GM20431 (cell line): ENCODE measurements around the gene SPAG9.

Source experiments
- in situ Hi-C: fragments of 300-500 bp; cut with MseI, MboI; formaldehyde crosslinking; loops from one replicate; pipeline ENCODE4 v1.15.0; 2020; ENCODE audit warnings: low sequenced_read_pairs; ENCODE audit not compliant: unreplicated experiment

SPAG9 gene

GRCh38 chr17:50959341-50959740 is 161.3 kb downstream of the SPAG9 start:
- in situ Hi-C loops: loop anchor here (10.0 kb wide), 1 partner anchor 105 kb away; no protein-coding TSS in a partner anchor

- in situ Hi-C loops: loop anchor here (10.0 kb wide), 1 partner anchor 103 kb away; no protein-coding TSS in a partner anchor
Observed at GRCh38 chr17:50957600-50958575, 162.8 kb downstream of the SPAG9 start.

- in situ Hi-C loops: loop anchor here (10.0 kb wide), 1 partner anchor 102 kb away; no protein-coding TSS in a partner anchor
Observed at GRCh38 chr17:50956750-50957523, 163.7 kb downstream of the SPAG9 start.

- in situ Hi-C loops: loop anchor here (10.0 kb wide), 1 partner anchor 102 kb away; no protein-coding TSS in a partner anchor
Observed at GRCh38 chr17:50956409-50956749, 164.3 kb downstream of the SPAG9 start.

- in situ Hi-C loops: loop anchor here (10.0 kb wide), 1 partner anchor 101 kb away; no protein-coding TSS in a partner anchor
Observed at GRCh38 chr17:50955667-50956120, 165.0 kb downstream of the SPAG9 start.

GRCh38 chr17:50955160-50955559 is 165.5 kb downstream of the SPAG9 start:
- in situ Hi-C loops: loop anchor here (10.0 kb wide), 1 partner anchor 100 kb away; no protein-coding TSS in a partner anchor

GRCh38 chr17:50954641-50955121 is 166.0 kb downstream of the SPAG9 start:
- in situ Hi-C loops: loop anchor here (10.0 kb wide), 1 partner anchor 100 kb away; no protein-coding TSS in a partner anchor

GRCh38 chr17:50953831-50954601 is 166.7 kb downstream of the SPAG9 start:
- in situ Hi-C loops: loop anchor here (10.0 kb wide), 1 partner anchor 99 kb away; no protein-coding TSS in a partner anchor

GRCh38 chr17:50953518-50953830 is 167.2 kb downstream of the SPAG9 start:
- in situ Hi-C loops: loop anchor here (10.0 kb wide), 1 partner anchor 99 kb away; no protein-coding TSS in a partner anchor

- in situ Hi-C loops: loop anchor here (10.0 kb wide), 1 partner anchor 98 kb away; no protein-coding TSS in a partner anchor
Observed at GRCh38 chr17:50952889-50953288, 167.8 kb downstream of the SPAG9 start.

GRCh38 chr17:50952013-50952412 is 168.7 kb downstream of the SPAG9 start:
- in situ Hi-C loops: loop anchor here (10.0 kb wide), 1 partner anchor 97 kb away; no protein-coding TSS in a partner anchor

GRCh38 chr17:50949989-50950877 is 170.4 kb downstream of the SPAG9 start:
- in situ Hi-C loops: loop anchor here (10.0 kb wide), 1 partner anchor 95 kb away; no protein-coding TSS in a partner anchor

- in situ Hi-C loops: no loop called here
Observed at GRCh38 chr17:50949128-50949988, 171.3 kb downstream of the SPAG9 start.

GRCh38 chr17:50948711-50949110 is 172.0 kb downstream of the SPAG9 start:
- in situ Hi-C loops: no loop called here

- in situ Hi-C loops: no loop called here
Observed at GRCh38 chr17:50947782-50948543, 172.7 kb downstream of the SPAG9 start.

- in situ Hi-C loops: no loop called here
Observed at GRCh38 chr17:50946891-50947781, 173.5 kb downstream of the SPAG9 start.
